Fibroblast of mammary gland (primary cell): ENCODE measurements around the gene OR52I1.
A peak's percentile ranks its signal among the peaks of the same experiment; 100 is the strongest.

ENCODE experiments used
- DNase-seq: peaks from one replicate; pipeline ENCODE4 v3.0.0-alpha.2; 2010; ENCODE audit warnings: low read depth
- H3K4me3 ChIP-seq: 2 replicates; pipeline ENCODE4 v1.5.1; 2011; ENCODE audit warnings: low read depth, mild to moderate bottlenecking, low read length, moderate library complexity; ENCODE audit not compliant: control insufficient read depth
- CTCF ChIP-seq: conservative IDR thresholded peaks from 2 replicates; pipeline ENCODE4 v1.5.1; 2011; ENCODE audit warnings: low read depth, low read length, inconsistent platforms; ENCODE audit not compliant: control insufficient read depth, insufficient read depth

Gene OR52I1

GRCh38 chr11:4581443-4581842 lies 12.4 kb upstream of the OR52I1 start, which contains the start of gene OR52I2:
TSS of gene OR52I2 (plus strand) at chr11:4581743.
- no peak for DNase-seq
- TF ChIP-seq CTCF: no peak
- no peak within 1 kb of the TSS for H3K4me3 ChIP-seq

DNA sequence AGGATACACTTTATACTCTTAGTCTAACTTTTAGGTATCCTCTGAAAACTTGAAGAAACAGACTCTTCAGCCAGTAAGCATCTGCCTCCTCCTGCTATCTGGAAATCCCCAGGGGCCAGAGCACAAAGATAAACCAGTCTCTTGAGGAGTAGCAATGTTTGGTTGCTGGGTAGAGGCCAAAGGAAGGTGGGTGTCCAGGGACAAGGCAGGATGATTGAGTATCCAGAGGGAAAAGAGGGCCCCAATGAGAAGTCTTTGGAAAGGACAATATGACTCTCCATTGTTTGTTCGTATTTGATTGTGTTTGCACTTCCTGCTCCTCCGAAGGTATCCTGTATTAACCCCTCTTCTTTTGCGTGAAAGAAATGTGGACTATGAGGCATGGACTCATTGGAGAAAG lies 4.8 kb upstream of the OR52I1 start:
- TF ChIP-seq CTCF: no peak
- DNase-seq: no peak
- H3K4me3 ChIP-seq: no peak overlapping the region

GRCh38 chr11:4605057-4605456 lies 11.2 kb downstream of the OR52I1 start:
- no peak overlapping the region for H3K4me3 ChIP-seq
- DNase-seq: no peak
- TF ChIP-seq CTCF: no peak

GRCh38 chr11:4606231-4607015 lies 12.6 kb downstream of the OR52I1 start:
- H3K4me3 ChIP-seq: no peak overlapping the region
- peak; percentile 43 for DNase-seq
- TF ChIP-seq CTCF: no peak

DNA sequence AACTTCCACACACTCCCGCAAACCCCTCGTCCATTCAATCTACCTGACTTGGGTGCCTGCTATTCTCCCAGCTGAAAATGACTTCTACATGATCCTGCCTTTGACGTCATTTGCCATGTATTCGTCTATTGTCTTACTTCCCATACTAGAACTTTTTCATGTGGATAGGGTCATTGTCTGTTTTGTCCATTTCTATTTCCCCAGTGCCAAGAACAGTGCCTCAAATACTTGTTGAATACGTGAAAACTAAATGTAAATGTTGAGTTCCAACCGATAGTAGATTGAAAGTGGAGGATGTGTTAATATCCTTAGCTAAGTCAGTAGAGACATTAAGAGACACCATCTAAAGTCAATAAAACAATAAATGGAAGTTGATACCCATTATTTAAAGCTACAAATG lies 13.3 kb downstream of the OR52I1 start:
- DNase-seq: peak; percentile 32
- no peak for TF ChIP-seq CTCF
- peak overlapping the region; percentile 71 for H3K4me3 ChIP-seq

- TF ChIP-seq CTCF: no peak
- H3K4me3 ChIP-seq: peak within 1 kb of the TSS; percentile 71
- peak; percentile 93 for DNase-seq
Observed at GRCh38 chr11:4607781-4608666, 14.2 kb downstream of the OR52I1 start, which contains the start of gene TRIM68. TSS of gene TRIM68 (minus strand) at chr11:4608231. CDS start at chr11:4605504, 2,727 bp downstream.
